ENCODE results near the gene TNNT3. TPM values are rescaled to one million over a fixed set of nuclear protein-coding genes. Genes with fewer than 3 reads are reported as not detected.

The TNNT3 gene
- total RNA-seq, 2 experiments from 2014 or later: 0.42 TPM; not detected in 1

- ChIA-PET CTCF (interaction anchor here (0.7 to 1.7 kb wide), 7 partner anchors 25 to 263 kb away, joined by 3 to 6 read pairs (median 3); no protein-coding TSS in a partner anchor), POLR2A (interaction anchor here (0.6 to 1.2 kb wide), 3 partner anchors 26 to 186 kb away, joined by 3 to 5 read pairs (median 5); no protein-coding TSS in a partner anchor)
Measured at GRCh38 chr11:1890856-1891830, 28.4 kb upstream of the TNNT3 start.

DNA sequence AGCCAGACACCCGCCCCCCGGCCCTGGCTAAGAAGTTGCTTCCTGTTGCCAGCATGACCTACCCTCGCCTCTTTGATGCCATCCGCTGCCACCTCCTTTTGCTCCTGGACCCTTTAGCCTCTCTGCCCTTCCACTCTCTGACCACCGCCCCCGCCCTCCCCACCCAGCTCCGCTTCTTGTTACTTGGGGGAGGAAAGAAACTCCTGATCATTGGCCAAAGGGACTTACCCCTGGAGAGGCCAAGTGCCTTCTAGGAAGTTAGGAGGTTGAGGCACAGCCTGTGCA lies 27.7 kb upstream of the TNNT3 start, which contains the start of gene PRR33:
Gene PRR33, minus strand, starts transcription at position 65 of the 285 bp plus-strand sequence. CDS start 1,311 bp downstream, outside the sequence.
- POLR2A ChIA-PET: interaction anchor here (1.1 to 1.2 kb wide), 2 partner anchors 25 to 36 kb away, joined by 3 to 5 read pairs; no protein-coding TSS in a partner anchor
- CTCF ChIA-PET: interaction anchor here (1.1 to 1.7 kb wide), 3 partner anchors 25 to 31 kb away, joined by 3 to 5 read pairs (median 3); no protein-coding TSS in a partner anchor

GRCh38 chr11:1892116-1892515 lies 27.4 kb upstream of the TNNT3 start:
- ChIA-PET CTCF (interaction anchor here (1.1 to 1.7 kb wide), 2 partner anchors 29 to 30 kb away, joined by 3 to 5 read pairs; no protein-coding TSS in a partner anchor), POLR2A (interaction anchor here (0.6 kb wide), 1 partner anchor 45 kb away, joined by 3 read pairs; no protein-coding TSS in a partner anchor)

DNA sequence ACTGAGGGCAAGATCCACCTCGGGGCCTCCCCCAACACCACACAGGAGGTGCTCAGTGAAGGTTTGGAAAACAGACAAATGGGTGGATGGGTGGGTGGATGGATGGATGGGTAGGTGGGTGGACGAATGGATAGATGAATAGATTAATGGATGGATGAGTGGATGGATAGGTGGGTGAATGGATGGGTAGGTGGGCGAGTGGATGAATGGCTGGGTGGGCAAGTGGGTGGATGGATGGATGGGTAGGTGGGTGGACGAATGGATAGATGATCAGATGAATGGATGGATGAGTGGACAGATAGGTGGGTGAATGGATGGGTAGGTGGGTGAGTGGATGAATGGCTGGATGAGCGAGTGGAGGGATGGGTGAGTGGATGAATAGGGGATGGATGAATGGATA lies 26.9 kb upstream of the TNNT3 start:
- ChIA-PET POLR2A (interaction anchor here (0.6 kb wide), 1 partner anchor 45 kb away, joined by 3 read pairs; no protein-coding TSS in a partner anchor), CTCF (no interaction called here)

DNA sequence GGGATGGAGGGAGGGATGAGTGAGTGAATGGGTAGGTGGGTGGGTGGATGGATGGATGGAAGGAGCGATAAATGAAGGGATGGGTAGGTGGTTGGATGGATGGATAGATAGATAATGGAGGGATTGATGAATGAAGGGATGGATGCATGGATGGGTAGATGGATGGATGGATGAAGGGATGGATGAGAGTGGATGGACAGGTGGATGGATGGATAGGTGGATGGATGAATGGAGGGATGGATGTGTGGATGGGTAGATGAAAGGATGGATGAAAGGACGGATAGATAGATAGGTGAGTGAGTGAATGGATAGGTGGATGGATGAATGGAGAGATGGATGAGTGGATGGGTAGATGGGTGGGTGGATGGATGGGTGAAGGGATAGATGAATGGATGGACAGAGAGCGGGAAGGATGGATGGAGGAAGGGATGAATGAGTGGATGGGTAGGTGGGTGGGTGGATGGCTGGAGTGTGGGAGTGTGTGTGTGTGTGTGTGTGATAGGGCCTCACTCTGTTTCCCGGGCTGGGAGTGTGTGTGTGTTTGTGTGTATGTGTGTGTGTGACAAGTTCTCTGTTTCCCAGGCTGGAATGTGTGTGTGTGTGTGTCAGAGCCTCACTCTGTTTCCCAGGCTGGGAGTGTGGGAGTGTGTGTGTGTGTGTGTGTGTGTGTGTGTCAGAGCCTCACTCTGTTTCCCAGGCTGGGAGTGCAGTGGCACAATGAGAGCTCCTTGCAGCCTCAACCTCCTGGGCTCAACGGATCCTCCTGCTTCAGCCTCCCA lies 25.7 kb upstream of the TNNT3 start:
- ChIA-PET CTCF (no interaction called here), POLR2A (no interaction called here)

GRCh38 chr11:1894759-1895158 lies 24.7 kb upstream of the TNNT3 start:
- POLR2A ChIA-PET: no interaction called here
- CTCF ChIA-PET: interaction anchor here (1.2 kb wide), 1 partner anchor 257 kb away, joined by 4 read pairs; no protein-coding TSS in a partner anchor

- ChIA-PET POLR2A (no interaction called here), CTCF (no interaction called here)
Measured at GRCh38 chr11:1896468-1896867, 23.0 kb upstream of the TNNT3 start.

GRCh38 chr11:1896923-1897322 lies 22.6 kb upstream of the TNNT3 start:
- CTCF ChIA-PET: no interaction called here
- POLR2A ChIA-PET: no interaction called here

- CTCF ChIA-PET: interaction anchor here (1.6 kb wide), 1 partner anchor 205 kb away, joined by 5 read pairs; no protein-coding TSS in a partner anchor
- POLR2A ChIA-PET: no interaction called here
Measured at GRCh38 chr11:1899090-1899489, 20.4 kb upstream of the TNNT3 start.

GRCh38 chr11:1899686-1900085 lies 19.8 kb upstream of the TNNT3 start:
- ChIA-PET CTCF (interaction anchor here (0.8 to 1.6 kb wide), 2 partner anchors 73 to 206 kb away, joined by 3 to 5 read pairs; no protein-coding TSS in a partner anchor), POLR2A (no interaction called here)

- CTCF ChIA-PET: interaction anchor here (1.3 to 1.7 kb wide), 3 partner anchors 11 to 254 kb away, joined by 3 to 4 read pairs (median 3); no protein-coding TSS in a partner anchor
- POLR2A ChIA-PET: no interaction called here
Measured at GRCh38 chr11:1906181-1906580, 13.3 kb upstream of the TNNT3 start.

- POLR2A ChIA-PET: no interaction called here
- CTCF ChIA-PET: interaction anchor here (1.3 to 1.7 kb wide), 3 partner anchors 11 to 254 kb away, joined by 3 to 4 read pairs (median 3); no protein-coding TSS in a partner anchor
Measured at GRCh38 chr11:1906611-1907423, 12.7 kb upstream of the TNNT3 start.

GRCh38 chr11:1908618-1909017 lies 10.9 kb upstream of the TNNT3 start:
- CTCF ChIA-PET: no interaction called here
- POLR2A ChIA-PET: no interaction called here

GRCh38 chr11:1909524-1909923 lies 10.0 kb upstream of the TNNT3 start:
- ChIA-PET CTCF (no interaction called here), POLR2A (no interaction called here)

DNA sequence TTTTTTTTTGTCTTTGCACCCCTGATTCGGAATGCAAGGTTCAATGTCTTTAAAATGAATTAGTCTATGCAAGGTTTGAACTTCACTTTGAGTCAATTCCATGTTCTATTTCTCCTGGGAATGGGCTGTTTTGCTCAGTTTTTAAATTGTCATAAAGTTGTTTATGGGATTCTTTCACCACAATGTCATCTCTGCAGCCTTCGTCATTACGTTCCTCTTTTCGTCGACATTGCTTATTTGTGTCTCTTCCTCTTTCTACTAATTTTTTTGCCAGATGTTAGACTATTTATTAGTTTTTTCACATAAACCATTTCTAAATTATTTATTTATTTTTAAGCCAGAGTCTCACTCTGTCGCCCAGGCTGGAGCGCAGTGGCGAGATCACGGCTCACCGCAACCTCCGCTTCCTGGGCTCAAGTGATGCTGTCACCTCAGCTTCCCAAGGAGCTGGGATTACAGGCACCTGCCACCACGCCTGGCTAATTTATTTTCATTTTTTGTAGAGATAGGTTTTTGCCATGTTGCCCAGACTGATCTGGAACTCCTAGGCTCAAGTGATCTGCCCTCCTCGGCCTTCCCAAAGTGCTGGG lies 7.1 kb upstream of the TNNT3 start:
- CTCF ChIA-PET: interaction anchor here (1.3 kb wide), 1 partner anchor 30 kb away, joined by 5 read pairs; no protein-coding TSS in a partner anchor
- POLR2A ChIA-PET: no interaction called here

GRCh38 chr11:1913271-1914060 lies 6.0 kb upstream of the TNNT3 start:
- ChIA-PET CTCF (interaction anchor here (1.3 kb wide), 1 partner anchor 31 kb away, joined by 5 read pairs; no protein-coding TSS in a partner anchor), POLR2A (no interaction called here)

- ChIA-PET CTCF (interaction anchor here (1.3 kb wide), 1 partner anchor 25 kb away, joined by 3 read pairs; no protein-coding TSS in a partner anchor), POLR2A (no interaction called here)
Measured at GRCh38 chr11:1915795-1916131, 3.7 kb upstream of the TNNT3 start.

Measured in activated CD8-positive, alpha-beta memory T cell treated with anti-CD3 and anti-CD28 coated beads for 36 hours (primary cell).